NCI-H345 (cell line): ENCODE measurements around the gene FRZB.

ENCODE experiments used
- DNase-seq: peaks from one replicate; lab custom pipeline; 2025; lab: John Stamatoyannopoulos, UW

The FRZB gene

DNA sequence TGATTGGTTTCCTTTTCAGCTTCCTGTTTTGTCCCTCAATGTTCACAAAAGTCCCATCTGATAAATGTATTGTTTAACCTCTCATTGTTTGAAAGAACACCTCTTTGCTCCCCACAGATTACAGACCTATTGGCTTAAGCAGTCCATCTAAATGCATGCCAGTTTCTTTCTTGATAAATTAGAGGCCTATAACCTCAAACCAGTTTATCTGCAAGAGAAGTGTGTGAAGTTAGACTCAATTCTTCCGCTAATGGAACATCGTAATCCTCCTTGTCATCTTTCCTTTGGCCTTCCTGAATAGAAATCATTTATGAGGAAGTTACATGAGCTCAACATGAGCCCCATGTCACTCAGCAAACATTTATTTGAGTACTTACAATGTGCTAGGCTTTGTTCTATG is 74.0 kb downstream of the FRZB start:
- DNase-seq, result no peak

DNA sequence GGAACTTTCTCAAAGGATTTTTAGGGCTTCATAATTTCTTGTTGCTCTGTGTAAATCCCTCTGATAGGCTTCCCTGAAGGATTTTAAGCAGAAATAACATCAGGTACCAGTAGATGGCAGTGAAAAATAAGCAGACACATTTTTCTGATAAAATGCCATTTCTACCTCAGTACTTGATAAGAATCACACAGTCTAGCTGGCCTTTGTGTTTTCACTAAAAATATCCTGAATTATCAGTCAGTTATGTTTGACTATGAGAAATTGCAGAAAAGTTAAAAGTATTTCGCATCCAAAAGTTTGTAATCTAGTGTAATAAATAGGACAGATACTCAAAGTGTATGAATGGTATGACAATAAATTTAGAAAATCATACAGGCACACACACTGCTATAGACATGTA is 81.7 kb downstream of the FRZB start:
- DNase-seq, result no peak

DNA sequence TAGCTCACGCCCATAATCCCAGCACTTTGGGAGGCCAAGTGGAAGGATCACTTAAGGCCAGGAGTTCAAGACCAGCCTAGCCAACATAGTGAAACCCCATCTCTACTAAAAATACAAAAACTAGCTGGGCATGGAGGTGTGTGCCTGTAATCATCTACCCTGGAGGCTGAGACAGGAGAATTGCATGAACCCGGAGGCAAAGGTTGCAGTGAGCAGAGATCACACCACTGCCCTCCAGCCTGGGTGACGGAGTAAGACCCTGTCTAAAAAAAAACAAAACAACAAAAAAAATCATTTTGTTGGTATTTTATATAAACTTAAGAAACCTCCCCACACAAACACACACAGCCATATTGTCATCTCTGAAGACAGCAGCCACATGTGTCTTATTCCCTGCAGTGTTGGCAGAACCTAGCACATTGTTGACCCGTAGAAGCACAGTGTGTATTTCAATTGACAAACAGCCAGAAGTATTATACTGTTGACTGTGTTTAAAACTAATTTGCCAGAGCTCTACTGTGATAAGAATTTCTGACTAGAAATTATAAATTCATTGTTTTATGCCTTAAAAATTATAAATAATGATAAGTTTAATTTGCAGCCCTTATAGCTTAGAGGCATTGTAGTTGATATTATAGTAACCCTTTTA is 82.3 kb downstream of the FRZB start:
- DNase-seq, result no peak
